GM12878 (cell line): Measurements from ENCODE around the gene RPL26. TPM values are rescaled to one million over a fixed set of nuclear protein-coding genes. Genes with fewer than 3 reads are reported as not detected.

Source experiments
- ATAC-seq: fragments of 200-7000 bp; cut with Tn5 transposase; 3 replicates; pipeline ENCODE4 v1.9.1; 2020; ENCODE audit warnings: mild to moderate bottlenecking, moderate library complexity
- BruUV-seq: library from RNA; stranded (reverse); fragments of 400-500 nt; replicated peaks from 2 replicates; lab custom pipeline; 2021; lab: Mats Ljungman, UMichigan
- CTCF ChIA-PET: fragments of 300-600 bp; sonication (Branson Sonifier 250); formaldehyde crosslinking; extraction: SDS; loops from one replicate; lab custom pipeline; 2021; ENCODE audit warnings: inconsistent platforms; lab: Yijun Ruan, JAX
- POLR2A ChIA-PET: fragments of 350-600 bp; formaldehyde crosslinking; extraction: SDS; loops from one replicate; lab custom pipeline; 2021; ENCODE audit warnings: inconsistent platforms; lab: Charles Lee
- RAD21 ChIA-PET: fragments of 300-600 bp; sonication (Branson Sonifier 250); formaldehyde crosslinking; loops from one replicate; lab custom pipeline; 2023; ENCODE audit warnings: antibody characterized with exemption; ENCODE audit not compliant: unreplicated experiment; lab: Charles Lee
- SMC1A ChIA-PET: fragments of 300-600 bp; sonication (Branson Sonifier 250); formaldehyde crosslinking; loops from one replicate; lab custom pipeline; 2023; ENCODE audit not compliant: unreplicated experiment, uncharacterized antibody; lab: Charles Lee
- DNase-seq: peaks from one replicate; pipeline ENCODE4 v3.0.0-alpha.2; 2011; ENCODE audit warnings: low read depth, low spot score
- FAIRE-seq: peaks from 3 replicates; lab custom pipeline; 2011; peaks lifted over from hg19 to GRCh38; lab: Jason Lieb, UNC
- H2AFZ ChIP-seq: 2 replicates; pipeline ENCODE4 v1.6.0; 2011; ENCODE audit warnings: low read depth, low read length, control low read depth; ENCODE audit not compliant: control insufficient read depth
- H3K27ac ChIP-seq: 2 replicates; pipeline ENCODE4 v1.5.1; 2011; ENCODE audit warnings: control low read depth; ENCODE audit not compliant: control insufficient read depth, insufficient read depth
- H3K27me3 ChIP-seq, 2 experiments: replicated peaks in 1 of 2; 2 replicates each; pipeline versions ENCODE4 v1.6.0 to v1.6.1; 2011; ENCODE audit warnings: low read length in 1 of 2; ENCODE audit not compliant: control insufficient read depth in 2 of 2, insufficient read depth in 2 of 2
- H3K36me3 ChIP-seq, 2 experiments: 2 replicates each; pipeline ENCODE4 v1.5.1; 2011; ENCODE audit warnings: low read length in 1 of 2; ENCODE audit not compliant: control insufficient read depth in 2 of 2, insufficient read depth in 2 of 2
- H3K4me1 ChIP-seq: 2 replicates; pipeline ENCODE4 v1.6.1; 2011; ENCODE audit warnings: mild to moderate bottlenecking, low read length, moderate library complexity, mixed read lengths; ENCODE audit not compliant: control insufficient read depth, insufficient read depth
- H3K4me2 ChIP-seq: 2 replicates; pipeline ENCODE4 v1.6.0; 2011; ENCODE audit warnings: control low read depth; ENCODE audit not compliant: control insufficient read depth, insufficient read depth
- H3K4me3 ChIP-seq: fragments of 200-600 bp; sonication (generic); 2 replicates; pipeline ENCODE4 v1.5.1; 2016
- H3K79me2 ChIP-seq: 2 replicates; pipeline ENCODE4 v1.6.0; 2011; ENCODE audit warnings: low read length; ENCODE audit not compliant: control insufficient read depth, insufficient read depth
- H3K9ac ChIP-seq: 2 replicates; pipeline ENCODE4 v1.8.0; 2011; ENCODE audit warnings: low read length, control low read depth, mixed read lengths; ENCODE audit not compliant: control insufficient read depth, insufficient read depth
- H3K9me3 ChIP-seq: replicated peaks from 3 replicates; pipeline ENCODE4 v1.5.1; 2011; ENCODE audit warnings: mild to moderate bottlenecking, low read length; ENCODE audit not compliant: control insufficient read depth, insufficient read depth
- H4K20me1 ChIP-seq: 2 replicates; pipeline ENCODE4 v1.6.0; 2011; ENCODE audit not compliant: control insufficient read depth, insufficient read depth
- CREM ChIP-seq: IDR thresholded peaks from 2 replicates; pipeline ENCODE4 v1.6.1; 2014; ENCODE audit warnings: antibody characterized with exemption, low read depth
- IKZF2 ChIP-seq, 2 experiments: fragments of 450-650 bp; IDR thresholded peaks; 2 replicates each; pipeline ENCODE4 v1.6.1; 2017; ENCODE audit warnings: mild to moderate bottlenecking in 2 of 2, moderate library complexity in 2 of 2
- JUND ChIP-seq: IDR thresholded peaks from 2 replicates; pipeline ENCODE4 v1.6.1; 2012; ENCODE audit warnings: low read depth, mild to moderate bottlenecking, low read length, improper control_type of control experiment, moderate library complexity
- LARP7 ChIP-seq: fragments of 450-650 bp; IDR thresholded peaks from 2 replicates; pipeline ENCODE4 v1.6.1; 2017; ENCODE audit warnings: mild to moderate bottlenecking
- NFYA ChIP-seq: IDR thresholded peaks from 2 replicates; pipeline ENCODE4 v1.6.1; 2011; ENCODE audit warnings: low read depth, mild to moderate bottlenecking, low read length, improper control_type of control experiment, borderline replicate concordance
- NR2C2 ChIP-seq: IDR thresholded peaks from 2 replicates; pipeline ENCODE4 v1.6.1; 2011; ENCODE audit warnings: borderline replicate concordance, low read depth; ENCODE audit not compliant: control insufficient read depth, insufficient read length
- PML ChIP-seq: IDR thresholded peaks from 2 replicates; pipeline ENCODE4 v1.6.1; 2012; ENCODE audit warnings: low read length, inconsistent platforms
- SPI1 ChIP-seq: IDR thresholded peaks from 2 replicates; pipeline ENCODE4 v1.6.1; 2011; ENCODE audit warnings: low read depth, mild to moderate bottlenecking, low read length, moderate library complexity, borderline replicate concordance; ENCODE audit not compliant: insufficient read depth
- TAF1 ChIP-seq: IDR thresholded peaks from 2 replicates; pipeline ENCODE4 v1.6.1; 2011; ENCODE audit warnings: mild to moderate bottlenecking, low read depth, low read length, borderline replicate concordance
- TCF3 ChIP-seq: IDR thresholded peaks from 2 replicates; pipeline ENCODE4 v1.6.1; 2012; ENCODE audit warnings: low read depth, mild to moderate bottlenecking, low read length, borderline replicate concordance; ENCODE audit not compliant: insufficient read depth
- WGBS: methylation state at CpG from one replicate; pipeline ENCODE4 v1.1.6; 2016; ENCODE audit warnings: low lambda C conversion rate; ENCODE audit not compliant: insufficient replicate concordance, insufficient coverage; ENCODE audit errors: missing lambda C conversion rate; 5-methylcytosine and 5-hydroxymethylcytosine counted together
- in situ Hi-C: fragments of 300-500 bp; cut with MboI; formaldehyde crosslinking; loops from 9 replicates; pipeline ENCODE4 v1.14.3; 2018; ENCODE audit warnings: mixed read lengths
- intact Hi-C: fragments of 100-400 bp; cut with micrococcal nuclease; formaldehyde crosslinking; loops from one replicate; pipeline ENCODE4 v1.14.2; 2022; ENCODE audit not compliant: unreplicated experiment
- polyA plus RNA-seq, 11 experiments: library from polyadenylated mRNA; depleted of rRNA in 4 of 11; unstranded in 6 of 11; stranded (reverse) in 5 of 11; fragments of >200 nt; fragmentation: Nextera tagmentation in 4 of 11; fragmentation: Illumina TruSeq in 1 of 11; extraction: Ambion mirVana in 4 of 11; extraction: Trizol in 1 of 11; gene quantifications; 1 replicate in 1 of 11; 2 replicates in 10 of 11; pipeline versions ENCODE4 v1.2.1 to v1.2.3, GENCODE V29; 2011 to 2016; ENCODE audit warnings: inconsistent platforms in 2 of 11, missing spikeins in 2 of 11, low read depth in 1 of 11
- total RNA-seq, 4 experiments: library from RNA; depleted of rRNA in 3 of 4; stranded (reverse); fragments of >200 nt in 3 of 4; fragmentation: Illumina TruSeq in 1 of 4; extraction: Trizol in 1 of 4; gene quantifications; 2 replicates each; pipeline versions ENCODE4 v1.2.1 to v1.2.3, GENCODE V29; 2013 to 2021
- TF ChIP-seq, protein P1 (sequence below): fragments of 450-650 bp; formaldehyde crosslinking; IDR thresholded peaks from 2 replicates; pipeline ENCODE4 v1.4.0; 2022; ENCODE audit warnings: mild to moderate bottlenecking, moderate library complexity
- TF ChIP-seq, protein P2 (sequence below): fragments of 450-650 bp; formaldehyde crosslinking; IDR thresholded peaks from 2 replicates; pipeline ENCODE4 v1.5.0; 2022; ENCODE audit warnings: mild to moderate bottlenecking, missing genetic modification characterization
- TF ChIP-seq, protein P3 (sequence below), 3 experiments: IDR thresholded peaks in 2 of 3; conservative IDR thresholded peaks in 1 of 3; 2 replicates each; pipeline ENCODE4 v1.5.1; 2011; ENCODE audit warnings: low read depth in 3 of 3, low read length in 3 of 3, mild to moderate bottlenecking in 3 of 3, control low read depth in 2 of 3, moderate library complexity in 2 of 3, inconsistent platforms in 1 of 3, mixed read lengths in 1 of 3; ENCODE audit not compliant: control insufficient read depth in 2 of 3, insufficient read depth in 1 of 3; ENCODE audit errors: extremely low read depth in 1 of 3
- TF ChIP-seq, protein P4 (sequence below): fragments of 450-650 bp; IDR thresholded peaks from 2 replicates; pipeline ENCODE4 v1.6.1; 2017; ENCODE audit warnings: borderline replicate concordance

The RPL26 gene
- total and polyA plus RNA-seq, 10 of the 15 experiments (the other 5 are each of a cell fraction or from before 2014, with no cell fraction given) = 1,451 to 9,244 (median 4,326) TPM

DNA sequence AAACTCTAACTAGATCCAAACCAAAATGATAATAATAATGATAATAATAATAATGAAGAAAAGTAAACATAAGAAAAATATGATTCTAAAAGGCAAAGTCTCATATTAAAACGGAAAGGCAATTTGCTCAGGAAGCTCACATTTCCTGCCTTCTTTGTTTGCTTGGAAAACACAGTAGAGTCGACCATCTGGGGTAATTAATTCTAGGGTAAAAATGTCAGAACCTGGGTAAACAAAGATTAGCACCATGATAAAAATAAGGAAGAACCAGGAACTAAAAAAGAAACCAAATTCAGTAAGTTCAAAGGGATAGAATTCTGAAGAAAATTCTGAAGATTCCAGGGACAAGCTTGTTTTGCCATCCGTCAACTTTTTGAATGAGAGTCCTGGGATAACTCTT, 22.7 kb downstream of the RPL26 start:
- WGBS = 33% methylated on average over 3 of the region's 3 CpGs
- H3K27me3 ChIP-seq = no peaks in the 10 kb centered on the region
- no peak for ATAC-seq
- intact Hi-C loops = no loop called here
- H2AFZ ChIP-seq = no peak overlapping the region
- no peaks in the 10 kb centered on the region for H3K4me1 ChIP-seq
- no peaks in the 10 kb centered on the region for H3K36me3 ChIP-seq
- no peak overlapping the region for H3K4me3 ChIP-seq
- DNase-seq = no peak
- H3K4me2 ChIP-seq = no peak overlapping the region
- CTCF ChIA-PET = interaction anchor here (1.1 kb wide), 1 partner anchor 22 kb away, joined by 3 read pairs; no protein-coding TSS in a partner anchor
- H3K9ac ChIP-seq = no peak overlapping the region
- H4K20me1 ChIP-seq = no peaks in the 10 kb centered on the region
- SMC1A ChIA-PET = interaction anchor here (1.2 kb wide), 1 partner anchor 19 kb away, joined by 3 read pairs; no protein-coding TSS in a partner anchor
- no peak overlapping the region for H3K27ac ChIP-seq
- in situ Hi-C loops = no loop called here
- no TSS peak for BruUV-seq
- FAIRE-seq = no peak
- no peaks in the 10 kb centered on the region for H3K79me2 ChIP-seq
- RAD21 ChIA-PET = no interaction called here
- POLR2A ChIA-PET = interaction anchor here (0.5 to 0.7 kb wide), 2 partner anchors 23 to 1355 kb away, joined by 4 to 7 read pairs; no protein-coding TSS in a partner anchor
- no peaks in the 10 kb centered on the region for H3K9me3 ChIP-seq
- TF ChIP-seq, protein P1, sequence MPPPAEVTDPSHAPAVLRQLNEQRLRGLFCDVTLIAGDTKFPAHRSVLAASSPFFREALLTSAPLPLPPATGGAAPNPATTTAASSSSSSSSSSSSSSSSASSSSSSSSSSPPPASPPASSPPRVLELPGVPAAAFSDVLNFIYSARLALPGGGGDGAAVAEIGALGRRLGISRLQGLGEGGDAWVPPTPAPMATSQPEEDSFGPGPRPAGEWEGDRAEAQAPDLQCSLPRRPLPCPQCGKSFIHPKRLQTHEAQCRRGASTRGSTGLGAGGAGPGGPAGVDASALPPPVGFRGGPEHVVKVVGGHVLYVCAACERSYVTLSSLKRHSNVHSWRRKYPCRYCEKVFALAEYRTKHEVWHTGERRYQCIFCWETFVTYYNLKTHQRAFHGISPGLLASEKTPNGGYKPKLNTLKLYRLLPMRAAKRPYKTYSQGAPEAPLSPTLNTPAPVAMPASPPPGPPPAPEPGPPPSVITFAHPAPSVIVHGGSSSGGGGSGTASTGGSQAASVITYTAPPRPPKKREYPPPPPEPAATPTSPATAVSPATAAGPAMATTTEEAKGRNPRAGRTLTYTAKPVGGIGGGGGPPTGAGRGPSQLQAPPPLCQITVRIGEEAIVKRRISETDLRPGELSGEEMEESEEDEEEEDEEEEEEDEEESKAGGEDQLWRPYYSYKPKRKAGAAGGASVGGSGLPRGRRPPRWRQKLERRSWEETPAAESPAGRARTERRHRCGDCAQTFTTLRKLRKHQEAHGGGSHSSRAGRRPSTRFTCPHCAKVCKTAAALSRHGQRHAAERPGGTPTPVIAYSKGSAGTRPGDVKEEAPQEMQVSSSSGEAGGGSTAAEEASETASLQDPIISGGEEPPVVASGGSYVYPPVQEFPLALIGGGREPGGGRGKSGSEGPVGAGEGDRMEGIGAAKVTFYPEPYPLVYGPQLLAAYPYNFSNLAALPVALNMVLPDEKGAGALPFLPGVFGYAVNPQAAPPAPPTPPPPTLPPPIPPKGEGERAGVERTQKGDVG (CRISPR knock-in tag) = no peak
- no peak for TF ChIP-seq JUND
- TF ChIP-seq LARP7 = no peak
- no peak for TF ChIP-seq SPI1
- TF ChIP-seq TCF3 = no peak
- no peak for TF ChIP-seq IKZF2 (IDR thresholded peaks at IDR 0.05)
- no peak for TF ChIP-seq TAF1
- no peak for TF ChIP-seq NR2C2
- TF ChIP-seq, protein P2, sequence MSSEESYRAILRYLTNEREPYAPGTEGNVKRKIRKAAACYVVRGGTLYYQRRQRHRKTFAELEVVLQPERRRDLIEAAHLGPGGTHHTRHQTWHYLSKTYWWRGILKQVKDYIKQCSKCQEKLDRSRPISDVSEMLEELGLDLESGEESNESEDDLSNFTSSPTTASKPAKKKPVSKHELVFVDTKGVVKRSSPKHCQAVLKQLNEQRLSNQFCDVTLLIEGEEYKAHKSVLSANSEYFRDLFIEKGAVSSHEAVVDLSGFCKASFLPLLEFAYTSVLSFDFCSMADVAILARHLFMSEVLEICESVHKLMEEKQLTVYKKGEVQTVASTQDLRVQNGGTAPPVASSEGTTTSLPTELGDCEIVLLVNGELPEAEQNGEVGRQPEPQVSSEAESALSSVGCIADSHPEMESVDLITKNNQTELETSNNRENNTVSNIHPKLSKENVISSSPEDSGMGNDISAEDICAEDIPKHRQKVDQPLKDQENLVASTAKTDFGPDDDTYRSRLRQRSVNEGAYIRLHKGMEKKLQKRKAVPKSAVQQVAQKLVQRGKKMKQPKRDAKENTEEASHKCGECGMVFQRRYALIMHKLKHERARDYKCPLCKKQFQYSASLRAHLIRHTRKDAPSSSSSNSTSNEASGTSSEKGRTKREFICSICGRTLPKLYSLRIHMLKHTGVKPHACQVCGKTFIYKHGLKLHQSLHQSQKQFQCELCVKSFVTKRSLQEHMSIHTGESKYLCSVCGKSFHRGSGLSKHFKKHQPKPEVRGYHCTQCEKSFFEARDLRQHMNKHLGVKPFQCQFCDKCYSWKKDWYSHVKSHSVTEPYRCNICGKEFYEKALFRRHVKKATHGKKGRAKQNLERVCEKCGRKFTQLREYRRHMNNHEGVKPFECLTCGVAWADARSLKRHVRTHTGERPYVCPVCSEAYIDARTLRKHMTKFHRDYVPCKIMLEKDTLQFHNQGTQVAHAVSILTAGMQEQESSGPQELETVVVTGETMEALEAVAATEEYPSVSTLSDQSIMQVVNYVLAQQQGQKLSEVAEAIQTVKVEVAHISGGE (CRISPR knock-in tag) = no peak
- TF ChIP-seq CREM = no peak
- no peak for TF ChIP-seq NFYA
- TF ChIP-seq, protein P3, sequence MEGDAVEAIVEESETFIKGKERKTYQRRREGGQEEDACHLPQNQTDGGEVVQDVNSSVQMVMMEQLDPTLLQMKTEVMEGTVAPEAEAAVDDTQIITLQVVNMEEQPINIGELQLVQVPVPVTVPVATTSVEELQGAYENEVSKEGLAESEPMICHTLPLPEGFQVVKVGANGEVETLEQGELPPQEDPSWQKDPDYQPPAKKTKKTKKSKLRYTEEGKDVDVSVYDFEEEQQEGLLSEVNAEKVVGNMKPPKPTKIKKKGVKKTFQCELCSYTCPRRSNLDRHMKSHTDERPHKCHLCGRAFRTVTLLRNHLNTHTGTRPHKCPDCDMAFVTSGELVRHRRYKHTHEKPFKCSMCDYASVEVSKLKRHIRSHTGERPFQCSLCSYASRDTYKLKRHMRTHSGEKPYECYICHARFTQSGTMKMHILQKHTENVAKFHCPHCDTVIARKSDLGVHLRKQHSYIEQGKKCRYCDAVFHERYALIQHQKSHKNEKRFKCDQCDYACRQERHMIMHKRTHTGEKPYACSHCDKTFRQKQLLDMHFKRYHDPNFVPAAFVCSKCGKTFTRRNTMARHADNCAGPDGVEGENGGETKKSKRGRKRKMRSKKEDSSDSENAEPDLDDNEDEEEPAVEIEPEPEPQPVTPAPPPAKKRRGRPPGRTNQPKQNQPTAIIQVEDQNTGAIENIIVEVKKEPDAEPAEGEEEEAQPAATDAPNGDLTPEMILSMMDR (IDR thresholded peaks at IDR 0.05 in 2 of 3, conservative IDR thresholded peaks at IDR 0.05 in 1 of 3; ENCODE audit: control insufficient read depth in 2 of 3, extremely low read depth in 1 of 3, insufficient read depth in 1 of 3, low read depth in 3 of 3, low read length in 3 of 3) = no peak
- TF ChIP-seq PML = no peak
- TF ChIP-seq, protein P4, sequence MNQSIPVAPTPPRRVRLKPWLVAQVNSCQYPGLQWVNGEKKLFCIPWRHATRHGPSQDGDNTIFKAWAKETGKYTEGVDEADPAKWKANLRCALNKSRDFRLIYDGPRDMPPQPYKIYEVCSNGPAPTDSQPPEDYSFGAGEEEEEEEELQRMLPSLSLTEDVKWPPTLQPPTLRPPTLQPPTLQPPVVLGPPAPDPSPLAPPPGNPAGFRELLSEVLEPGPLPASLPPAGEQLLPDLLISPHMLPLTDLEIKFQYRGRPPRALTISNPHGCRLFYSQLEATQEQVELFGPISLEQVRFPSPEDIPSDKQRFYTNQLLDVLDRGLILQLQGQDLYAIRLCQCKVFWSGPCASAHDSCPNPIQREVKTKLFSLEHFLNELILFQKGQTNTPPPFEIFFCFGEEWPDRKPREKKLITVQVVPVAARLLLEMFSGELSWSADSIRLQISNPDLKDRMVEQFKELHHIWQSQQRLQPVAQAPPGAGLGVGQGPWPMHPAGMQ = no peak
